ENCODE data around the gene NBEA.

NBEA gene

GRCh38 chr13:35157143-35157755, 215.2 kb downstream of the NBEA start:
- TF ChIP-seq CTCF (IDR thresholded peaks at IDR 0.05; ENCODE audit: extremely low read depth, missing control alignments), result no peak
- DNase-seq (ENCODE audit: low spot score), result peak; percentile 29

GRCh38 chr13:35159041-35159440, 217.0 kb downstream of the NBEA start:
- no peak for TF ChIP-seq CTCF (IDR thresholded peaks at IDR 0.05; ENCODE audit: extremely low read depth, missing control alignments)
- no peak for DNase-seq (ENCODE audit: low spot score)

- DNase-seq (ENCODE audit: low spot score), result no peak
- TF ChIP-seq CTCF (IDR thresholded peaks at IDR 0.05; ENCODE audit: extremely low read depth, missing control alignments), result no peak
Observed at GRCh38 chr13:35160896-35161295, 218.8 kb downstream of the NBEA start.

GRCh38 chr13:35162420-35162819, 220.3 kb downstream of the NBEA start:
- no peak for DNase-seq (ENCODE audit: low spot score)
- no peak for TF ChIP-seq CTCF (IDR thresholded peaks at IDR 0.05; ENCODE audit: extremely low read depth, missing control alignments)

GRCh38 chr13:35163674-35164073, 221.6 kb downstream of the NBEA start:
- peak; percentile 15 for DNase-seq (ENCODE audit: low spot score)
- TF ChIP-seq CTCF (IDR thresholded peaks at IDR 0.05; ENCODE audit: extremely low read depth, missing control alignments), result no peak

GRCh38 chr13:35164324-35164932, 222.4 kb downstream of the NBEA start:
- DNase-seq (ENCODE audit: low spot score), result peak; percentile 16
- TF ChIP-seq CTCF (IDR thresholded peaks at IDR 0.05; ENCODE audit: extremely low read depth, missing control alignments), result peak; percentile 20

- no peak for DNase-seq (ENCODE audit: low spot score)
- no peak for TF ChIP-seq CTCF (IDR thresholded peaks at IDR 0.05; ENCODE audit: extremely low read depth, missing control alignments)
Observed at GRCh38 chr13:35165205-35165604, 223.1 kb downstream of the NBEA start.

Data from GM20000 (cell line).